HepG2 (cell line): ENCODE results near the gene C15orf62. TPM values are rescaled to one million over a fixed set of nuclear protein-coding genes. Genes with fewer than 3 reads are reported as not detected.

Experiments
- FOXK1 ChIP-seq: sonication (generic); formaldehyde crosslinking; IDR thresholded peaks from 2 replicates; pipeline ENCODE4 v1.4.0; 2020; ENCODE audit warnings: low read depth, missing genetic modification reagents, borderline replicate concordance
- HBP1 ChIP-seq: IDR thresholded peaks from 2 replicates; pipeline ENCODE4 v1.6.1; 2016; ENCODE audit warnings: low read depth, control low read depth
- HNRNPL ChIP-seq: fragments of 200-400 bp; formaldehyde crosslinking; IDR thresholded peaks from 2 replicates; pipeline ENCODE4 v1.6.1; 2017; ENCODE audit warnings: mild to moderate bottlenecking, low read depth, low read length
- MXI1 ChIP-seq: IDR thresholded peaks from 3 replicates; pipeline ENCODE4 v1.6.1; 2012; ENCODE audit warnings: low read depth, low read length, inconsistent platforms, borderline replicate concordance
- NCOR1 ChIP-seq: fragments of 200-600 bp; sonication (generic); IDR thresholded peaks from 2 replicates; pipeline ENCODE4 v1.7.0; 2017; ENCODE audit warnings: antibody characterized with exemption, low read length, borderline replicate concordance
- NFRKB ChIP-seq: fragments of 450-650 bp; IDR thresholded peaks from 2 replicates; pipeline ENCODE4 v1.6.1; 2017
- RBAK ChIP-seq: sonication (generic); formaldehyde crosslinking; IDR thresholded peaks from 2 replicates; pipeline ENCODE4 v1.5.1; 2020; ENCODE audit warnings: mild to moderate bottlenecking, missing genetic modification reagents
- RORA ChIP-seq: sonication (generic); formaldehyde crosslinking; IDR thresholded peaks from 2 replicates; pipeline ENCODE4 v1.5.0; 2020; ENCODE audit warnings: mild to moderate bottlenecking, missing genetic modification reagents, moderate library complexity
- SATB2 ChIP-seq: sonication (generic); formaldehyde crosslinking; IDR thresholded peaks from 2 replicates; pipeline ENCODE4 v1.5.0; 2020; ENCODE audit warnings: missing genetic modification reagents
- SNAI1 ChIP-seq: sonication (generic); formaldehyde crosslinking; IDR thresholded peaks from 2 replicates; pipeline ENCODE4 v1.5.0; 2020; ENCODE audit warnings: mild to moderate bottlenecking, missing genetic modification reagents, borderline replicate concordance
- THAP11 ChIP-seq: IDR thresholded peaks from 2 replicates; pipeline ENCODE4 v1.6.1; 2016; ENCODE audit warnings: missing biosample characterization, missing genetic modification reagents
- THYN1 ChIP-seq: sonication (generic); formaldehyde crosslinking; IDR thresholded peaks from 2 replicates; pipeline ENCODE4 v1.8.1; 2023; ENCODE audit warnings: low read depth, mild to moderate bottlenecking, moderate library complexity, missing genetic modification reagents, borderline replicate concordance
- ZBTB43 ChIP-seq: sonication (generic); formaldehyde crosslinking; conservative IDR thresholded peaks from 2 replicates; pipeline ENCODE4 v1.4.0; 2020; ENCODE audit warnings: missing genetic modification reagents
- ZGPAT ChIP-seq: IDR thresholded peaks from 2 replicates; pipeline ENCODE4 v1.6.1; 2016; ENCODE audit warnings: mild to moderate bottlenecking
- ZNF256 ChIP-seq: sonication (generic); formaldehyde crosslinking; conservative IDR thresholded peaks from 2 replicates; pipeline ENCODE4 v1.4.0; 2020; ENCODE audit warnings: missing genetic modification reagents
- ZNF260 ChIP-seq: sonication (generic); formaldehyde crosslinking; IDR thresholded peaks from 2 replicates; pipeline ENCODE4 v1.4.0; 2020; ENCODE audit warnings: missing genetic modification reagents, low read depth, mild to moderate bottlenecking, borderline replicate concordance
- ZNF512 ChIP-seq: sonication (generic); formaldehyde crosslinking; IDR thresholded peaks from 2 replicates; pipeline ENCODE4 v1.4.0; 2020; ENCODE audit warnings: mild to moderate bottlenecking, missing genetic modification reagents
- ZNF605 ChIP-seq: sonication (generic); formaldehyde crosslinking; IDR thresholded peaks from 2 replicates; pipeline ENCODE4 v1.8.0; 2022; ENCODE audit warnings: mild to moderate bottlenecking, missing genetic modification reagents
- ZNF703 ChIP-seq: sonication (generic); formaldehyde crosslinking; IDR thresholded peaks from 2 replicates; pipeline ENCODE4 v1.5.1; 2020; ENCODE audit warnings: missing genetic modification reagents, mild to moderate bottlenecking, moderate library complexity, borderline replicate concordance
- ZNF704 ChIP-seq: sonication (generic); formaldehyde crosslinking; IDR thresholded peaks from 2 replicates; pipeline ENCODE4 v1.8.1; 2023; ENCODE audit warnings: mild to moderate bottlenecking, inconsistent platforms, moderate library complexity, missing genetic modification reagents, borderline replicate concordance
- ZNF878 ChIP-seq: sonication (generic); formaldehyde crosslinking; IDR thresholded peaks from 2 replicates; pipeline ENCODE4 v1.8.1; 2023; ENCODE audit warnings: mild to moderate bottlenecking, missing genetic modification reagents, moderate library complexity
- polyA plus RNA-seq, 8 experiments: library from polyadenylated mRNA; depleted of rRNA in 3 of 8; stranded (reverse) in 7 of 8; unstranded in 1 of 8; fragments of >200 nt; fragmentation: Illumina TruSeq in 4 of 8; extraction: Trizol in 4 of 8; gene quantifications; 2 replicates each; pipeline versions ENCODE4 v1.2.1 to v1.2.3, GENCODE V29; 2011 to 2016; ENCODE audit warnings: low read depth in 4 of 8, missing spikeins in 1 of 8, mixed read lengths in 1 of 8; ENCODE audit not compliant: insufficient read depth in 1 of 8
- total RNA-seq, 5 experiments: library from RNA; depleted of rRNA; stranded (reverse); fragments of >200 nt; fragmentation: Illumina TruSeq; extraction: Trizol; gene quantifications; 2 replicates each; pipeline ENCODE4 v1.2.3, GENCODE V29; 2016; ENCODE audit warnings: low read depth in 1 of 5

Gene C15orf62
- total and polyA plus RNA-seq, 2 of the 13 experiments (the other 11 are each of a cell fraction or from before 2014, with no cell fraction given): 0.51 to 1.1 TPM

GRCh38 chr15:40762919-40763800 lies 6.6 kb upstream of the C15orf62 start (continued):
- TF ChIP-seq ZGPAT: no peak
- TF ChIP-seq ZNF256 (CRISPR knock-in tag): no peak; the same call in 1 of the 2 replicates
- peak; percentile 71; the same call in 1 of the 2 replicates for TF ChIP-seq THYN1
- peak; percentile 51; the same call in 1 of the 2 replicates for TF ChIP-seq ZBTB43
- no peak for TF ChIP-seq NFRKB
- 0 out of 2 replicates have a peak, but pooled peaks have one; percentile 34 for TF ChIP-seq ZNF704 (CRISPR knock-in tag)
- no peak; the same call in 1 of the 2 replicates for TF ChIP-seq SATB2 (CRISPR knock-in tag)
- peak; percentile 15 for TF ChIP-seq ZNF703
- peak; percentile 92 for TF ChIP-seq ZNF878 (CRISPR knock-in tag)
- peak; percentile 63; the same call in 1 of the 2 replicates for TF ChIP-seq SNAI1 (CRISPR knock-in tag)
- TF ChIP-seq ZNF605 (CRISPR knock-in tag): peak; percentile 92; the same call in 1 of the 2 replicates
- no peak for TF ChIP-seq RBAK (CRISPR knock-in tag)
- peak; percentile 76; the same call in 1 of the 2 replicates for TF ChIP-seq HBP1 (CRISPR knock-in tag)
- no peak for TF ChIP-seq HNRNPL
- TF ChIP-seq ZNF512 (CRISPR knock-in tag): no peak
- TF ChIP-seq FOXK1 (CRISPR knock-in tag): no peak
- TF ChIP-seq THAP11: no peak; the same call in 1 of the 2 replicates
- peak; percentile 87 for TF ChIP-seq NCOR1
- no peak for TF ChIP-seq RORA (CRISPR knock-in tag)
- peak; percentile 57; the same call in 1 of the 3 replicates for TF ChIP-seq MXI1
- TF ChIP-seq ZNF260 (CRISPR knock-in tag): no peak
